ENCODE data around the gene KRCC1.

The KRCC1 gene

DNA sequence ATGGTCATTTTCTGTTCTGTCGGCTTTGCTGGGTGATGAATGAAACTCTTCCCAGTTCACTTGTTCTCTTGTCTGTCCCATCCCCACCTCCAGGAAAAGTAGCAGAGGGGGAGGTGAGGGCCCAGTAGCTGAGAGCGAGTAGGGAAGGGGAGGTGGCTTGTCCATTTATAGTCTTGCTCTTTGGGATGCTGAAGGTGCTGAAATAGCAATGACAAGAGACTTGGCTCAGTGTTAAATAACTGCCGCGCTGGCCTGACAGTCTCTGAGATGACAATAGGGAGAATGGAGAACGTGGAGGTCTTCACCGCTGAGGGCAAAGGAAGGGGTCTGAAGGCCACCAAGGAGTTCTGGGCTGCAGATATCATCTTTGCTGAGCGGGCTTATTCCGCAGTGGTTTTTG lies 12.0 kb upstream of the KRCC1 start, which contains the start of gene SMYD1:
SMYD1 (plus strand) TSS at position 228 of the 400 bp plus-strand sequence; CDS start at position 268, 40 bp downstream.
- H3K27ac ChIP-seq: no peak within 1 kb of the TSS
- TF ChIP-seq, protein P1, sequence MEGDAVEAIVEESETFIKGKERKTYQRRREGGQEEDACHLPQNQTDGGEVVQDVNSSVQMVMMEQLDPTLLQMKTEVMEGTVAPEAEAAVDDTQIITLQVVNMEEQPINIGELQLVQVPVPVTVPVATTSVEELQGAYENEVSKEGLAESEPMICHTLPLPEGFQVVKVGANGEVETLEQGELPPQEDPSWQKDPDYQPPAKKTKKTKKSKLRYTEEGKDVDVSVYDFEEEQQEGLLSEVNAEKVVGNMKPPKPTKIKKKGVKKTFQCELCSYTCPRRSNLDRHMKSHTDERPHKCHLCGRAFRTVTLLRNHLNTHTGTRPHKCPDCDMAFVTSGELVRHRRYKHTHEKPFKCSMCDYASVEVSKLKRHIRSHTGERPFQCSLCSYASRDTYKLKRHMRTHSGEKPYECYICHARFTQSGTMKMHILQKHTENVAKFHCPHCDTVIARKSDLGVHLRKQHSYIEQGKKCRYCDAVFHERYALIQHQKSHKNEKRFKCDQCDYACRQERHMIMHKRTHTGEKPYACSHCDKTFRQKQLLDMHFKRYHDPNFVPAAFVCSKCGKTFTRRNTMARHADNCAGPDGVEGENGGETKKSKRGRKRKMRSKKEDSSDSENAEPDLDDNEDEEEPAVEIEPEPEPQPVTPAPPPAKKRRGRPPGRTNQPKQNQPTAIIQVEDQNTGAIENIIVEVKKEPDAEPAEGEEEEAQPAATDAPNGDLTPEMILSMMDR (IDR thresholded peaks at IDR 0.05): no peak
- no peak for TF ChIP-seq ZFX (IDR thresholded peaks at IDR 0.05; ENCODE audit: borderline replicate concordance)

DNA sequence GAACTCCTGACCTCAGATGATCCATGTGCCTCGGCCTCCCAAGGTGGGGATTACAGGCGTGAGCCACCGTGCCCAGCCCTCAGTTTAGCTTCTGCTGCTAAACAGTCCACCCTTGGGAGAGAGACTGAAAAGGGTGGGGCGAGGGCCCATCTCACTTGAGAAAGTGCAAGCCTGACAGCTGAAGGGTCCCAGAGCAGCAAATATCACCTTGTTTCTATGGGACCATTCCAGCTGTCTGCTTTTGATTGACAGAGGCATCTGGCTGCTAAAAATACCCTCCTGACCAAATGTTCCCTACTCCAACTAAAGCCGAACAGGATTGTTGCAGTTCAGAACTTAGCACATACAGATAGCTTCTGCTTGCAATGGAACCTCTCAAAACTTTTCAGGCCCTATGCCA lies 11.6 kb upstream of the KRCC1 start:
- TF ChIP-seq ZFX (IDR thresholded peaks at IDR 0.05; ENCODE audit: borderline replicate concordance): no peak
- TF ChIP-seq, protein P1 (IDR thresholded peaks at IDR 0.05): no peak
- no peak overlapping the region for H3K27ac ChIP-seq

DNA sequence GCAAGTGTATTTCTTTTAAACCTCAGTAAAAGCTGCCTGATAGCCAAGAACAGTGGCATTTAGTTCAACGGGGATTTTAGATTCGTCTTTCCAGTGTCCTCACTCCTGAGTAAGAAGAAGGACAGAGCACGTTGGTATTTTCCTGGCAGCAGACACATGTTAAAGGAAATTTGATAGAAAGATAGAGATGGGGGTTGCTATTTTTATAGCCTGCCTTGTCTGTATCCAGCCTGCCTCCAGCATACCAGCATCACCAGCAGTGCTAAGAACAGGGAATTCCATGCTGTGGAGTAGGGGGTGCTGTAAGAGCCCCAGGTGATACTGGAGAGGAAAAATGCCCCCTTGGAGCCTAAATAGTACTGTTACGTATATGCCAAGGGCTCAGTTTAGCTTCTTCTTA lies 11.0 kb upstream of the KRCC1 start:
- H3K27ac ChIP-seq: no peak overlapping the region
- TF ChIP-seq, protein P1 (IDR thresholded peaks at IDR 0.05): no peak
- TF ChIP-seq ZFX (IDR thresholded peaks at IDR 0.05; ENCODE audit: borderline replicate concordance): no peak

DNA sequence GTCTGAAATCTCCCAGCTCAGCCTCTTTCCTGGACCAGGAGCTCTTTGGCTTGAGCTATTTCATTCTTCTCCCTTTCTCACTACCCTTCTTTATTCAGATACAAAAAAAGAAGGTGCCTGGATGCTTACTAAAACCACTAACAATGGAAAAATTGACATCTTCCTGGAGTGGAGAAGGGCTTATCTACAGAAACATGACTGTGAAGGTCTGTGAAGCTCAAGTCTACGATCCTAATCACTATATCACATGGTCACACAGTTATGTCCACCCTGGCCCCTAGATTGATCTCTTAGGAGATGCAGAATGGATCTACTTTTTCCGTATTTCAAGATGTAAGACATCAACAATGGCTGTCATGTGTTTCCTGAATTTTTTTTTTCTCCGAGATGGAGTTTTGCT lies 5.7 kb upstream of the KRCC1 start:
- TF ChIP-seq ZFX (IDR thresholded peaks at IDR 0.05; ENCODE audit: borderline replicate concordance): no peak
- TF ChIP-seq, protein P1 (IDR thresholded peaks at IDR 0.05): no peak
- no peak overlapping the region for H3K27ac ChIP-seq

DNA sequence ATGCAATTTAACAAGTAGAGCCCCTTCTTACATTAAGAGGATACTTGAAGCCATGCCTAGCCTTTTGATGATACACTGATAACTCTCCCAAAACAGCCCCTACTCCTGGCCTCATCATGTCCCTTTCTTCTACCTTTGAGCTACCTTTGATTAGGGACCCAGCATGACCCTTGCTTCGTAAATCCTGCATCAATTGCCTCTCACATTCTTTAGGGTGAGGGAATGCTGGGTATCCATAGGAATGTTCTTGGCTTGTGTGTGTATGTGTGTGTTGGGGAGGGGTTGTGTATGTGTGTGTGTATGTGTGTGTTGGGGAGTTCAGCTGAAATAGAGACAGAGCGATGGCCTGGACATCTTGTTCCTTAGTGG lies 5.3 kb upstream of the KRCC1 start:
- H3K27ac ChIP-seq: no peak overlapping the region

DNA sequence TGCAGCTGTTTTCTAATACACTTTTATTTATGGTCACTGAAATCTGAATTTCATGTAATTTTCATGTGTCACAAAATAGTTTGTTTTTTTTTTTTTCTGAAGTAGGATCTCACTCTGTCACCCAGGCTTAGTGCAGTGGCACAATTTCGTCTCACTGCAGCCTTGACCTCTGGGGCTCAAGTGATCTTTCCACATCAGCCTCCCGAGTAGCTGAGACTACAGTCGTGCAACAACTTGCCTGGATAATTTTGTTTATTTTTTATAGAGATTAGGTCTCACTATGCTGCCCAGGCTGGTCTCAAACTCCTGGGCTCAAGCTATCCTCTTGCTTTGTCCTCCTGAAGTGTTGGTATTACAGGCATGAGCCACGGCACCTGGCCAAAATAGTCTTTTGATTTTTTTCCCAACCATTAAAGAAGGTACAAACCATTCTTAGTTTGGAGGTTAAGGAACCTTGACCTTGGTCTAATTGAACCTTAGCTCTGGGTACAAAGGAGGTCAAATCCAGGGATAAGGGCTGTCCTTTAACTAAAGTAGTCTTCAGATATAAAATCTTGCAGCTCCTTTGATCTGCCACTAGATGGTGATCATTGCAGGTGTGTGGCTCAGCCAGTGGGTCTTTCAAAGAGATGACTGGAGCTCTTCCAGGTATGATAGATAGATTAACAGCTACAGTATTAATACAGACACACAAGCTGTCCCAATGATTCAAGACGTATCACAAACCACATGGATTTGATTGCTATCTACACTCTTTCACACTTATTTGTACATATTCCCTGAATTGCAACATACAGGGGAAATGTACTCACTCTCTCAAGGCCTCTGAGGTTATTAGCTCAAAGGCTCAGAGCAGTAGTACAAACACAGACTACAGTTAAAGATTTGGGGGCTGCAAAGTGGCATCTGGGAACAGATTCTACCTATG lies 4.7 kb upstream of the KRCC1 start:
- no peak overlapping the region for H3K27ac ChIP-seq
- TF ChIP-seq, protein P1 (IDR thresholded peaks at IDR 0.05): peak; percentile 85
- TF ChIP-seq ZFX (IDR thresholded peaks at IDR 0.05; ENCODE audit: borderline replicate concordance): no peak

More for the DNA sequence above, 5.3 kb upstream of the KRCC1 start:
- TF ChIP-seq, protein P1 (IDR thresholded peaks at IDR 0.05): no peak
- TF ChIP-seq ZFX (IDR thresholded peaks at IDR 0.05; ENCODE audit: borderline replicate concordance): no peak

DNA sequence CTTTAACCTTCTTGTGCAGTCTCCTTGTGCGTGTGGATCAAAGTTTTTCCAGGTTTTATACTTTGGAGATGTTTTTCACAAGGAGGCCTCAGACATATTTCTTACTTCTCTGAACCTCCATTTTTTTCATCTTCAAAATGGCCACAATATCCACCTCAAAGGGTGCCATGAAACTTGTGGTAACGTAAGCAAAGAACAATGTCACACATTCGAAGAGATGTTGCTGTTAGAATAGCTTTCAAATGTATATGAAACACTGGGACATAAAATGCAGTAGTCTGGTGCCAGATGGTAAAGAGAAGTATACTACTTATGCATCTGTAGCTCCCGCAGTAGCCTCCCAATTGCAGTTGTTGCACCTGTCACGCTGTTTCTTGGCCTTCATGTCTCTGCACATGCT lies 2.6 kb upstream of the KRCC1 start:
- H3K27ac ChIP-seq: no peak overlapping the region
- TF ChIP-seq, protein P1 (IDR thresholded peaks at IDR 0.05): no peak
- TF ChIP-seq ZFX (IDR thresholded peaks at IDR 0.05; ENCODE audit: borderline replicate concordance): no peak
